Progenitor cell of endocrine pancreas (in vitro differentiated cells): Measurements from ENCODE around the gene ABHD13. TPM values are rescaled to one million over a fixed set of nuclear protein-coding genes. Genes with fewer than 3 reads are reported as not detected.

Experiments used
- DNase-seq: peaks from one replicate; pipeline ENCODE4 v3.0.0; 2021; ENCODE audit warnings: low spot score; ENCODE audit not compliant: unreplicated experiment
- H3K27ac Mint-ChIP-seq: 2 replicates; pipeline ENCODE4 v1.8.0; 2021; ENCODE audit warnings: mild to moderate bottlenecking, moderate library complexity, mixed read lengths
- H3K27me3 Mint-ChIP-seq: 2 replicates; pipeline ENCODE4 v1.8.0; 2021; ENCODE audit warnings: mixed read lengths
- H3K36me3 Mint-ChIP-seq: 2 replicates; pipeline ENCODE4 v1.8.0; 2022; ENCODE audit warnings: mixed read lengths; ENCODE audit not compliant: insufficient read depth
- H3K4me1 Mint-ChIP-seq: 2 replicates; pipeline ENCODE4 v1.8.0; 2021; ENCODE audit warnings: low read depth, mixed read lengths
- H3K4me3 Mint-ChIP-seq: 2 replicates; pipeline ENCODE4 v1.8.0; 2021; ENCODE audit warnings: low read depth, mild to moderate bottlenecking, moderate library complexity, mixed read lengths
- H3K9me3 Mint-ChIP-seq: 2 replicates; pipeline ENCODE4 v1.8.0; 2021; ENCODE audit warnings: low read depth, mixed read lengths
- total RNA-seq: library from RNA; stranded (reverse); gene quantifications from 2 replicates; pipeline ENCODE4 v1.2.1, GENCODE V29; 2021
- TF ChIP-seq, protein P1 (sequence below): fragments of 200-600 bp; sonication (generic); IDR thresholded peaks from one replicate; pipeline ENCODE4 v1.5.0; 2021; ENCODE audit warnings: antibody characterized with exemption, mild to moderate bottlenecking; ENCODE audit not compliant: unreplicated experiment

The ABHD13 gene
- total RNA-seq, 1 donor from 2014 or later: 20.9 TPM

DNA sequence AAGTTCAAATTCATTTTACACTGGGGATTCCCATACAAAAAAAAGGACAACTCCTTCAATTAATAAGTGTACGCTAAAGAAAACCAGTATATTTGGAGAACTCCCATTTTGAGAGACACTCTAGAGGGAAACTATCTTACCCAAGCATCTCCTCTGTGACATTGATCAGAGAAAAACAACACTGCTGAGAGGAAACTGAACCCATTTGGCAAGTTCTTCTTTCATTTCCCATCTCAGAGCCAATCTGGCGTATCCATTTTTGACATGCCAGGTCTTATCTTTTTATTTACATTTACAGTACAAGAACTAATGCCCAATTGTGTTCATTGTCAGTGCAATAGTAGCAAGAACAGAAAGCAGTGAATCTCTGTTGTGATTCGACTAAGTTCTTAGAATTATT is 33.0 kb upstream of the ABHD13 start:
- H3K4me3 Mint-ChIP-seq: no peak overlapping the region
- no peak overlapping the region for H3K27ac Mint-ChIP-seq
- TF ChIP-seq, protein P1, sequence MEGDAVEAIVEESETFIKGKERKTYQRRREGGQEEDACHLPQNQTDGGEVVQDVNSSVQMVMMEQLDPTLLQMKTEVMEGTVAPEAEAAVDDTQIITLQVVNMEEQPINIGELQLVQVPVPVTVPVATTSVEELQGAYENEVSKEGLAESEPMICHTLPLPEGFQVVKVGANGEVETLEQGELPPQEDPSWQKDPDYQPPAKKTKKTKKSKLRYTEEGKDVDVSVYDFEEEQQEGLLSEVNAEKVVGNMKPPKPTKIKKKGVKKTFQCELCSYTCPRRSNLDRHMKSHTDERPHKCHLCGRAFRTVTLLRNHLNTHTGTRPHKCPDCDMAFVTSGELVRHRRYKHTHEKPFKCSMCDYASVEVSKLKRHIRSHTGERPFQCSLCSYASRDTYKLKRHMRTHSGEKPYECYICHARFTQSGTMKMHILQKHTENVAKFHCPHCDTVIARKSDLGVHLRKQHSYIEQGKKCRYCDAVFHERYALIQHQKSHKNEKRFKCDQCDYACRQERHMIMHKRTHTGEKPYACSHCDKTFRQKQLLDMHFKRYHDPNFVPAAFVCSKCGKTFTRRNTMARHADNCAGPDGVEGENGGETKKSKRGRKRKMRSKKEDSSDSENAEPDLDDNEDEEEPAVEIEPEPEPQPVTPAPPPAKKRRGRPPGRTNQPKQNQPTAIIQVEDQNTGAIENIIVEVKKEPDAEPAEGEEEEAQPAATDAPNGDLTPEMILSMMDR: no peak
- no peak for DNase-seq
- peaks cover 4% of the 10 kb centered on the region for H3K9me3 Mint-ChIP-seq
- peaks cover 9% of the 10 kb centered on the region for H3K4me1 Mint-ChIP-seq
- no peaks in the 10 kb centered on the region for H3K36me3 Mint-ChIP-seq
- H3K27me3 Mint-ChIP-seq: no peaks in the 10 kb centered on the region

- Mint-ChIP-seq H3K27me3 (no peaks in the 10 kb centered on the region), H3K27ac (no peak overlapping the region), H3K4me3 (no peak overlapping the region), H3K9me3 (peaks cover 10% of the 10 kb centered on the region), H3K36me3 (no peaks in the 10 kb centered on the region), H3K4me1 (peaks cover under 1% of the 10 kb centered on the region)
- no peak for DNase-seq
- TF ChIP-seq, protein P1: no peak
Observed at GRCh38 chr13:108188260-108188659, 29.9 kb upstream of the ABHD13 start.

GRCh38 chr13:108190897-108191296 is 27.3 kb upstream of the ABHD13 start:
- Mint-ChIP-seq H3K27me3 (no peaks in the 10 kb centered on the region), H3K4me1 (peaks cover 1% of the 10 kb centered on the region), H3K36me3 (no peaks in the 10 kb centered on the region), H3K9me3 (peaks cover 10% of the 10 kb centered on the region), H3K27ac (no peak overlapping the region), H3K4me3 (no peak overlapping the region)
- no peak for DNase-seq
- TF ChIP-seq, protein P1: no peak

GRCh38 chr13:108193806-108194205 is 24.4 kb upstream of the ABHD13 start:
- TF ChIP-seq, protein P1: no peak
- Mint-ChIP-seq H3K9me3 (peaks cover 15% of the 10 kb centered on the region), H3K4me3 (no peak overlapping the region), H3K4me1 (peaks cover 1% of the 10 kb centered on the region), H3K27me3 (no peaks in the 10 kb centered on the region), H3K27ac (no peak overlapping the region), H3K36me3 (no peaks in the 10 kb centered on the region)
- no peak for DNase-seq

- Mint-ChIP-seq H3K4me1 (peaks cover 1% of the 10 kb centered on the region), H3K36me3 (no peaks in the 10 kb centered on the region), H3K9me3 (peaks cover 12% of the 10 kb centered on the region), H3K4me3 (no peak overlapping the region), H3K27ac (no peak overlapping the region), H3K27me3 (no peaks in the 10 kb centered on the region)
- no peak for DNase-seq
- TF ChIP-seq, protein P1: no peak
Observed at GRCh38 chr13:108194435-108194936, 23.7 kb upstream of the ABHD13 start.
